Immature natural killer cell (primary cell): Measurements from ENCODE around the gene SEMA5A. TPM values are rescaled to one million over a fixed set of nuclear protein-coding genes. Genes with fewer than 3 reads are reported as not detected.

Source experiments
- DNase-seq, 3 donors: peaks; one replicate each; pipeline ENCODE4 v3.0.0; 2022; ENCODE audit warnings: mixed read lengths in 1 of 3
- H3K27ac Mint-ChIP-seq, 6 donors: one replicate each; pipeline ENCODE4 v1.8.0; 2020; ENCODE audit warnings: mixed read lengths in 6 of 6, mild to moderate bottlenecking in 5 of 6, inconsistent platforms in 4 of 6, moderate library complexity in 3 of 6
- H3K27me3 Mint-ChIP-seq, 3 donors: one replicate each; pipeline ENCODE4 v1.8.0; 2020 to 2021; ENCODE audit warnings: low read depth in 3 of 3, mild to moderate bottlenecking in 3 of 3, mixed read lengths in 3 of 3, moderate library complexity in 3 of 3, inconsistent platforms in 1 of 3
- H3K36me3 Mint-ChIP-seq, 3 donors: one replicate each; pipeline ENCODE4 v1.8.0; 2020; ENCODE audit warnings: mixed read lengths in 3 of 3, inconsistent platforms in 2 of 3, mild to moderate bottlenecking in 2 of 3
- H3K4me1 Mint-ChIP-seq, 2 donors: one replicate each; pipeline ENCODE4 v1.8.0; 2020; ENCODE audit warnings: inconsistent platforms in 2 of 2, mild to moderate bottlenecking in 2 of 2, mixed read lengths in 2 of 2, moderate library complexity in 1 of 2
- H3K4me3 Mint-ChIP-seq, 5 donors: one replicate each; pipeline ENCODE4 v1.8.0; 2020; ENCODE audit warnings: mild to moderate bottlenecking in 5 of 5, mixed read lengths in 5 of 5, inconsistent platforms in 3 of 5, moderate library complexity in 3 of 5
- H3K9me3 Mint-ChIP-seq, 6 donors: one replicate each; pipeline ENCODE4 v1.8.0; 2020; ENCODE audit warnings: mild to moderate bottlenecking in 6 of 6, mixed read lengths in 6 of 6, inconsistent platforms in 4 of 6, moderate library complexity in 3 of 6
- polyA plus RNA-seq, 3 donors: library from polyadenylated mRNA; unstranded; fragments of 300-500 nt; fragmentation: Illumina TruSeq; gene quantifications; one replicate each; pipeline ENCODE4 v1.2.3, GENCODE V29; 2021

The SEMA5A gene
- polyA plus RNA-seq, 3 donors from 2014 or later = 0.02 TPM; not detected in 2

GRCh38 chr5:9196403-9197227 is 349.3 kb downstream of the SEMA5A start:
- Mint-ChIP-seq H3K36me3 (no peaks in the 10 kb centered on the region), H3K4me1 (no peaks in the 10 kb centered on the region), H3K27me3 (no peaks in the 10 kb centered on the region), H3K9me3 (peaks cover 3 to 14% (median 6%) of the 10 kb centered on the region in 6 donors), H3K27ac (no peak overlapping the region), H3K4me3 (no peak overlapping the region)
- DNase-seq = no peak

- Mint-ChIP-seq H3K9me3 (peaks cover 3 to 18% (median 9%) of the 10 kb centered on the region in 6 donors), H3K27me3 (no peaks in the 10 kb centered on the region), H3K36me3 (no peaks in the 10 kb centered on the region), H3K4me1 (no peaks in the 10 kb centered on the region), H3K27ac (no peak overlapping the region), H3K4me3 (no peak overlapping the region)
- no peak for DNase-seq
Measured at GRCh38 chr5:9194509-9194908, 351.4 kb downstream of the SEMA5A start.

- H3K36me3 Mint-ChIP-seq = no peaks in the 10 kb centered on the region
- no peak for DNase-seq
- H3K27ac Mint-ChIP-seq = no peak overlapping the region
- H3K4me3 Mint-ChIP-seq = no peak overlapping the region
- no peaks in the 10 kb centered on the region for H3K27me3 Mint-ChIP-seq
- H3K4me1 Mint-ChIP-seq = no peaks in the 10 kb centered on the region
- peaks cover 0 to 25% (median 11%) of the 10 kb centered on the region in 6 donors for H3K9me3 Mint-ChIP-seq
Measured at GRCh38 chr5:9192266-9192665, 353.6 kb downstream of the SEMA5A start.

- peaks cover 0 to 2% (median 0%) of the 10 kb centered on the region in 3 donors for H3K27me3 Mint-ChIP-seq
- no peaks in the 10 kb centered on the region for H3K4me1 Mint-ChIP-seq
- H3K36me3 Mint-ChIP-seq = no peaks in the 10 kb centered on the region
- H3K9me3 Mint-ChIP-seq = peaks cover 0 to 30% (median 8%) of the 10 kb centered on the region in 6 donors
- no peak overlapping the region for H3K27ac Mint-ChIP-seq
- no peak overlapping the region for H3K4me3 Mint-ChIP-seq
- DNase-seq = no peak
Measured at GRCh38 chr5:9189681-9190080, 356.2 kb downstream of the SEMA5A start.

- DNase-seq = no peak
- Mint-ChIP-seq H3K27ac (no peak overlapping the region), H3K4me1 (no peaks in the 10 kb centered on the region), H3K36me3 (no peaks in the 10 kb centered on the region), H3K27me3 (peaks cover 0 to 2% (median 0%) of the 10 kb centered on the region in 3 donors), H3K9me3 (peaks cover 0 to 30% (median 8%) of the 10 kb centered on the region in 6 donors), H3K4me3 (no peak overlapping the region)
Measured at GRCh38 chr5:9188956-9189355, 356.9 kb downstream of the SEMA5A start.

- Mint-ChIP-seq H3K27ac (no peak overlapping the region), H3K27me3 (peaks cover 0 to 2% (median 0%) of the 10 kb centered on the region in 3 donors), H3K36me3 (no peaks in the 10 kb centered on the region), H3K4me1 (no peaks in the 10 kb centered on the region), H3K9me3 (peaks cover 2 to 31% (median 9%) of the 10 kb centered on the region in 6 donors), H3K4me3 (no peak overlapping the region)
- DNase-seq = no peak
Measured at GRCh38 chr5:9188131-9188530, 357.7 kb downstream of the SEMA5A start.

- no peaks in the 10 kb centered on the region for H3K4me1 Mint-ChIP-seq
- no peak overlapping the region for H3K4me3 Mint-ChIP-seq
- no peaks in the 10 kb centered on the region for H3K36me3 Mint-ChIP-seq
- no peak for DNase-seq
- no peak overlapping the region for H3K27ac Mint-ChIP-seq
- peaks cover 2 to 31% (median 9%) of the 10 kb centered on the region in 6 donors for H3K9me3 Mint-ChIP-seq
- peaks cover 0 to 2% (median 0%) of the 10 kb centered on the region in 3 donors for H3K27me3 Mint-ChIP-seq
Measured at GRCh38 chr5:9187614-9188013, 358.3 kb downstream of the SEMA5A start.

- Mint-ChIP-seq H3K9me3 (peaks cover 4 to 34% (median 7%) of the 10 kb centered on the region in 6 donors), H3K4me1 (no peaks in the 10 kb centered on the region), H3K36me3 (no peaks in the 10 kb centered on the region), H3K27me3 (peaks cover 0 to 2% (median 0%) of the 10 kb centered on the region in 3 donors), H3K4me3 (no peak overlapping the region), H3K27ac (no peak overlapping the region)
- DNase-seq = no peak
Measured at GRCh38 chr5:9186069-9186468, 359.8 kb downstream of the SEMA5A start.

GRCh38 chr5:9183992-9184391 is 361.9 kb downstream of the SEMA5A start:
- Mint-ChIP-seq H3K36me3 (no peaks in the 10 kb centered on the region), H3K27me3 (peaks cover 0 to 2% (median 0%) of the 10 kb centered on the region in 3 donors), H3K9me3 (peaks cover 2 to 27% (median 8%) of the 10 kb centered on the region in 6 donors), H3K4me3 (no peak overlapping the region), H3K4me1 (no peaks in the 10 kb centered on the region), H3K27ac (no peak overlapping the region)
- no peak for DNase-seq

- no peak for DNase-seq
- H3K27ac Mint-ChIP-seq = no peak overlapping the region
- no peaks in the 10 kb centered on the region for H3K36me3 Mint-ChIP-seq
- H3K4me3 Mint-ChIP-seq = no peak overlapping the region
- peaks cover 0 to 2% (median 0%) of the 10 kb centered on the region in 3 donors for H3K27me3 Mint-ChIP-seq
- peaks cover 0 to 19% (median 7%) of the 10 kb centered on the region in 6 donors for H3K9me3 Mint-ChIP-seq
- H3K4me1 Mint-ChIP-seq = no peaks in the 10 kb centered on the region
Measured at GRCh38 chr5:9182899-9183695, 362.8 kb downstream of the SEMA5A start.

- Mint-ChIP-seq H3K9me3 (peaks cover 2 to 18% (median 7%) of the 10 kb centered on the region in 6 donors), H3K27ac (no peak overlapping the region), H3K4me1 (no peaks in the 10 kb centered on the region), H3K36me3 (no peaks in the 10 kb centered on the region), H3K4me3 (no peak overlapping the region), H3K27me3 (no peaks in the 10 kb centered on the region)
- no peak for DNase-seq
Measured at GRCh38 chr5:9176641-9177040, 369.2 kb downstream of the SEMA5A start.

- DNase-seq = no peak
- Mint-ChIP-seq H3K4me3 (no peak overlapping the region), H3K36me3 (no peaks in the 10 kb centered on the region)
Measured at GRCh38 chr5:9174446-9174845, 371.4 kb downstream of the SEMA5A start.

GRCh38 chr5:9173281-9174048 is 372.4 kb downstream of the SEMA5A start:
- H3K4me1 Mint-ChIP-seq = no peaks in the 10 kb centered on the region
- H3K36me3 Mint-ChIP-seq = no peaks in the 10 kb centered on the region
- no peak overlapping the region for H3K4me3 Mint-ChIP-seq
- no peak for DNase-seq
- no peaks in the 10 kb centered on the region for H3K27me3 Mint-ChIP-seq
- H3K27ac Mint-ChIP-seq = no peak overlapping the region
- peaks cover 2 to 18% (median 7%) of the 10 kb centered on the region in 6 donors for H3K9me3 Mint-ChIP-seq

More at GRCh38 chr5:9174446-9174845, 371.4 kb downstream of the SEMA5A start:
- no peaks in the 10 kb centered on the region for H3K4me1 Mint-ChIP-seq
- H3K27ac Mint-ChIP-seq = no peak overlapping the region
- H3K27me3 Mint-ChIP-seq = no peaks in the 10 kb centered on the region
- peaks cover 2 to 18% (median 7%) of the 10 kb centered on the region in 6 donors for H3K9me3 Mint-ChIP-seq
